LoVo (cell line): ENCODE data around the gene ADAM22.
A peak's percentile ranks its signal among the peaks of the same experiment; 100 is the strongest.

Experiments
- DNase-seq: peaks from one replicate; pipeline ENCODE4 v3.0.0-alpha.2; 2016; ENCODE audit warnings: low spot score

Gene ADAM22

GRCh38 chr7:88217675-88218428 is 283.8 kb downstream of the ADAM22 start:
- DNase-seq, result no peak

GRCh38 chr7:88218429-88218745 is 284.3 kb downstream of the ADAM22 start:
- no peak for DNase-seq

GRCh38 chr7:88218836-88219605 is 285.0 kb downstream of the ADAM22 start:
- DNase-seq, result no peak

- peak; percentile 93 for DNase-seq
Observed at GRCh38 chr7:88219781-88220747, 286.0 kb downstream of the ADAM22 start, which contains the start of gene SRI. Gene SRI, minus strand, starts transcription at chr7:88220038. Its CDS starts 12 bp downstream, at chr7:88220026.

GRCh38 chr7:88223265-88223664 is 289.2 kb downstream of the ADAM22 start:
- DNase-seq, result no peak

- DNase-seq, result peak; percentile 57
Observed at GRCh38 chr7:88224601-88225275, 290.7 kb downstream of the ADAM22 start.

- DNase-seq, result no peak
Observed at GRCh38 chr7:88226201-88226600, 292.1 kb downstream of the ADAM22 start.

GRCh38 chr7:88226886-88227516 is 292.9 kb downstream of the ADAM22 start:
- DNase-seq, result peak; percentile 97

GRCh38 chr7:88229302-88229995 is 295.4 kb downstream of the ADAM22 start:
- DNase-seq, result peak; percentile 75

- no peak for DNase-seq
Observed at GRCh38 chr7:88230646-88231045, 296.6 kb downstream of the ADAM22 start.

- peak; percentile 47 for DNase-seq
Observed at GRCh38 chr7:88233828-88234227, 299.8 kb downstream of the ADAM22 start.

- no peak for DNase-seq
Observed at GRCh38 chr7:88239852-88240251, 305.8 kb downstream of the ADAM22 start.

- peak; percentile 79 for DNase-seq
Observed at GRCh38 chr7:88243345-88243909, 309.4 kb downstream of the ADAM22 start.

- DNase-seq, result no peak
Observed at GRCh38 chr7:88244258-88244657, 310.2 kb downstream of the ADAM22 start.
